Transverse colon (tissue), 4 donors: ENCODE results near the gene LCN12. TPM values are rescaled to one million over a fixed set of nuclear protein-coding genes. Genes with fewer than 3 reads are reported as not detected.

Source experiments
- DNase-seq: peaks from one replicate; pipeline ENCODE4 v3.0.0-alpha.2; 2019
- H3K27ac ChIP-seq, 4 donors: fragments of 200-600 bp; sonication (generic); 2 replicates each; pipeline ENCODE4 v1.5.1; 2016 to 2018; ENCODE audit warnings: inconsistent platforms in 4 of 4
- H3K27me3 ChIP-seq: fragments of 200-600 bp; sonication (generic); 2 replicates; pipeline ENCODE4 v1.5.1; 2017; ENCODE audit warnings: inconsistent platforms
- H3K36me3 ChIP-seq, 4 donors: fragments of 200-600 bp; sonication (generic); 2 replicates each; pipeline ENCODE4 v1.5.1; 2017 to 2019; ENCODE audit warnings: inconsistent platforms in 4 of 4
- H3K4me1 ChIP-seq, 4 donors: fragments of 200-600 bp; sonication (generic); 2 replicates each; pipeline ENCODE4 v1.5.1; 2017 to 2020; ENCODE audit warnings: inconsistent platforms in 4 of 4
- H3K4me3 ChIP-seq, 4 donors: fragments of 200-600 bp; sonication (generic); 1 replicate in 1 of 4; 2 replicates in 3 of 4; pipeline versions ENCODE4 v1.5.1 to v1.6.1; 2017 to 2019; ENCODE audit warnings: inconsistent platforms in 4 of 4
- H3K9me3 ChIP-seq, 2 donors: fragments of 200-600 bp; sonication (generic); 2 replicates each; pipeline ENCODE4 v1.5.1; 2017 to 2019; ENCODE audit warnings: inconsistent platforms in 2 of 2
- CTCF ChIP-seq, 5 experiments: fragments of 200-600 bp in 3 of 5; fragments of 450-650 bp in 2 of 5; sonication (generic) in 3 of 5; IDR thresholded peaks; 1 replicate in 2 of 5; 2 replicates in 3 of 5; pipeline ENCODE4 v1.5.1; 2016 to 2017; ENCODE audit warnings: antibody characterized with exemption in 5 of 5, inconsistent platforms in 3 of 5, mild to moderate bottlenecking in 2 of 5, moderate library complexity in 1 of 5
- EP300 ChIP-seq: sonication (generic); formaldehyde crosslinking; IDR thresholded peaks from one replicate; pipeline ENCODE4 v1.6.1; 2017; ENCODE audit warnings: antibody characterized with exemption, low read depth
- POLR2A ChIP-seq: fragments of 450-650 bp; IDR thresholded peaks from one replicate; pipeline ENCODE4 v1.6.1; 2016; ENCODE audit warnings: antibody characterized with exemption, mild to moderate bottlenecking, moderate library complexity
- POLR2AphosphoS5 ChIP-seq, 3 donors: sonication (generic); formaldehyde crosslinking; IDR thresholded peaks; one replicate each; pipeline ENCODE4 v1.6.1; 2016; ENCODE audit warnings: antibody characterized with exemption in 3 of 3
- WGBS, 2 donors: methylation state at CpG; one replicate each; pipeline ENCODE4 v1.1.5; 2018; ENCODE audit warnings: low coverage in 1 of 2; 5-methylcytosine and 5-hydroxymethylcytosine counted together
- in situ Hi-C, 4 donors: fragments of 200-750 bp; cut with MboI; loops; one replicate each; pipeline versions ENCODE4 v1.15.0 to v1.15.1; 2017; ENCODE audit warnings: low sequenced_read_pairs in 3 of 4, low pct_ligation_motif_present in 1 of 4, low pct_unique_long_range_greater_than_20kb in 1 of 4
- intact Hi-C: fragments of 100-400 bp; cut with DNase I; formaldehyde crosslinking; loops from one replicate; pipeline ENCODE4 v1.15.1; 2023; ENCODE audit warnings: low total_unique reads
- total RNA-seq, 4 donors: library from RNA; depleted of rRNA; stranded (reverse); fragments of >200 nt; gene quantifications; one replicate each; pipeline ENCODE4 v1.1.0, GENCODE V29; 2016

Gene LCN12
- total RNA-seq, 4 donors from 2014 or later: 1.2 to 52.7 (median 5.5) TPM

- Histone ChIP-seq H3K27ac (no peak overlapping the region), H3K27me3 (no peaks in the 10 kb centered on the region), H3K4me1 (no peaks in the 10 kb centered on the region), H3K9me3 (no peaks in the 10 kb centered on the region), H3K4me3 (no peak overlapping the region), H3K36me3 (peaks cover 0 to 27% (median 9%) of the 10 kb centered on the region in 4 donors)
- intact Hi-C loops (no loop called here), in situ Hi-C loops (no loop called here)
- no peak for TF ChIP-seq EP300
- no peak for TF ChIP-seq CTCF (IDR thresholded peaks at IDR 0.05)
- no peak for TF ChIP-seq POLR2AphosphoS5 (IDR thresholded peaks at IDR 0.05)
- TF ChIP-seq POLR2A: no peak
- WGBS, 2 donors: 88% methylated on average over 11 of the region's 11 CpGs; no CpG with 5 or more reads in 1 of the 2 donors
- no peak for DNase-seq
Observed at GRCh38 chr9:136921307-136921706, 30.8 kb upstream of the LCN12 start.

GRCh38 chr9:136921718-136922117, 30.4 kb upstream of the LCN12 start:
- no peak overlapping the region for H3K4me3 ChIP-seq
- H3K27me3 ChIP-seq: no peaks in the 10 kb centered on the region
- TF ChIP-seq POLR2A (no peak), CTCF (IDR thresholded peaks at IDR 0.05) (no peak), EP300 (no peak), POLR2AphosphoS5 (IDR thresholded peaks at IDR 0.05) (no peak)

GRCh38 chr9:136922540-136922939, 29.5 kb upstream of the LCN12 start:
- H3K36me3 ChIP-seq: peaks cover 0 to 17% (median 5%) of the 10 kb centered on the region in 4 donors
- DNase-seq: no peak
- no peaks in the 10 kb centered on the region for H3K9me3 ChIP-seq
- in situ Hi-C loops: no loop called here
- TF ChIP-seq POLR2AphosphoS5 (IDR thresholded peaks at IDR 0.05) (no peak), POLR2A (no peak), CTCF (IDR thresholded peaks at IDR 0.05) (no peak), EP300 (no peak)
- WGBS, 2 donors: 88% methylated on average over 15 of the region's 19 CpGs; no CpG with 5 or more reads in 1 of the 2 donors
- intact Hi-C loops: no loop called here
- H3K4me1 ChIP-seq: no peaks in the 10 kb centered on the region
- no peak overlapping the region for H3K4me3 ChIP-seq
- no peaks in the 10 kb centered on the region for H3K27me3 ChIP-seq
- no peak overlapping the region for H3K27ac ChIP-seq

More at GRCh38 chr9:136921718-136922117, 30.4 kb upstream of the LCN12 start:
- Histone ChIP-seq H3K4me1 (no peaks in the 10 kb centered on the region), H3K36me3 (peaks cover 0 to 25% (median 9%) of the 10 kb centered on the region in 4 donors), H3K9me3 (no peaks in the 10 kb centered on the region), H3K27ac (no peak overlapping the region)
- intact Hi-C loops: no loop called here
- DNase-seq: no peak
- in situ Hi-C loops: no loop called here
- WGBS, 2 donors: 84% methylated on average over 10 of the region's 10 CpGs; no CpG with 5 or more reads in 1 of the 2 donors

GRCh38 chr9:136923881-136924280, 28.2 kb upstream of the LCN12 start:
- WGBS, 2 donors: 96% methylated on average over 19 of the region's 19 CpGs; no CpG with 5 or more reads in 1 of the 2 donors
- Histone ChIP-seq H3K27ac (no peak overlapping the region), H3K4me1 (no peaks in the 10 kb centered on the region), H3K4me3 (no peak overlapping the region), H3K36me3 (peaks cover 0 to 15% (median 2%) of the 10 kb centered on the region in 4 donors), H3K27me3 (no peaks in the 10 kb centered on the region), H3K9me3 (no peaks in the 10 kb centered on the region)
- in situ Hi-C loops (no loop called here), intact Hi-C loops (no loop called here)
- TF ChIP-seq POLR2AphosphoS5 (IDR thresholded peaks at IDR 0.05): no peak
- no peak for TF ChIP-seq CTCF (IDR thresholded peaks at IDR 0.05)
- TF ChIP-seq POLR2A: no peak
- no peak for TF ChIP-seq EP300
- DNase-seq: no peak
